Fibroblast of lung (primary cell): ENCODE results near the gene MEIS2. TPM values are rescaled to one million over a fixed set of nuclear protein-coding genes. Genes with fewer than 3 reads are reported as not detected.
A peak's percentile ranks its signal among the peaks of the same experiment; 100 is the strongest.

Source experiments
- DNase-seq, 2 donors: peaks; one replicate each; pipeline versions ENCODE4 v3.0.0 to v3.0.0-alpha.2; 2010; ENCODE audit warnings: low read depth in 2 of 2
- H2AFZ ChIP-seq: 2 replicates; pipeline ENCODE4 v1.5.1; 2012; ENCODE audit warnings: low read length, control low read depth, inconsistent platforms
- H3K27ac ChIP-seq: 2 replicates; pipeline ENCODE4 v1.5.1; 2011; ENCODE audit warnings: low read length, control low read depth; ENCODE audit not compliant: insufficient read depth
- H3K27me3 ChIP-seq: 2 replicates; pipeline ENCODE4 v1.5.1; 2011; ENCODE audit warnings: mild to moderate bottlenecking, low read length; ENCODE audit not compliant: control insufficient read depth, insufficient read depth
- H3K36me3 ChIP-seq: 2 replicates; pipeline ENCODE4 v1.5.1; 2011; ENCODE audit warnings: low read length; ENCODE audit not compliant: control insufficient read depth, insufficient read depth
- H3K4me1 ChIP-seq: 2 replicates; pipeline ENCODE4 v1.5.1; 2011; ENCODE audit warnings: low read length; ENCODE audit not compliant: control insufficient read depth, insufficient read depth; ENCODE audit errors: extremely low read depth
- H3K4me2 ChIP-seq: 2 replicates; pipeline ENCODE4 v1.5.1; 2011; ENCODE audit warnings: low read length, control low read depth; ENCODE audit not compliant: insufficient read depth; ENCODE audit errors: extremely low read depth
- H3K4me3 ChIP-seq, 4 experiments: fragments of 200-600 bp in 1 of 4; sonication (generic) in 1 of 4; replicated peaks in 1 of 4; 2 replicates each; pipeline ENCODE4 v1.5.1; 2011 to 2016; ENCODE audit warnings: low read length in 4 of 4, low read depth in 3 of 4, mild to moderate bottlenecking in 3 of 4, control low read depth in 2 of 4, inconsistent platforms in 1 of 4, mixed read lengths in 1 of 4; ENCODE audit not compliant: insufficient read depth in 1 of 4; ENCODE audit errors: control extremely low read depth in 1 of 4
- H3K79me2 ChIP-seq: 2 replicates; pipeline ENCODE4 v1.5.1; 2012; ENCODE audit warnings: mild to moderate bottlenecking, low read length, inconsistent platforms; ENCODE audit not compliant: control insufficient read depth, insufficient read depth
- H3K9ac ChIP-seq: 2 replicates; pipeline ENCODE4 v1.5.1; 2011; ENCODE audit warnings: mild to moderate bottlenecking, low read length, control low read depth; ENCODE audit not compliant: insufficient read depth
- H3K9me3 ChIP-seq: 2 replicates; pipeline ENCODE4 v1.5.1; 2012; ENCODE audit warnings: low read depth, low read length; ENCODE audit not compliant: control insufficient read depth, insufficient read depth
- H4K20me1 ChIP-seq: 2 replicates; pipeline ENCODE4 v1.5.1; 2011; ENCODE audit warnings: low read length; ENCODE audit not compliant: control insufficient read depth, insufficient read depth; ENCODE audit errors: extremely low read depth
- EZH2 ChIP-seq: IDR thresholded peaks from 2 replicates; pipeline ENCODE4 v1.5.1; 2012; ENCODE audit warnings: low read length, control low read depth, mild to moderate bottlenecking; ENCODE audit errors: missing control alignments
- polyA plus RNA-seq, 2 donors: library from polyadenylated mRNA; depleted of rRNA in 1 of 2; stranded (reverse) in 1 of 2; unstranded in 1 of 2; fragments of >200 nt; gene quantifications; 2 replicates each; pipeline ENCODE4 v1.2.1, GENCODE V29; 2011 to 2012; ENCODE audit warnings: missing spikeins in 1 of 2
- total RNA-seq: library from RNA; depleted of rRNA; stranded (reverse); fragments of >200 nt; gene quantifications from 2 replicates; pipeline ENCODE4 v1.2.1, GENCODE V29; 2014
- TF ChIP-seq, protein P1 (sequence below), 2 donors: IDR thresholded peaks in 1 of 2; conservative IDR thresholded peaks in 1 of 2; 1 replicate in 1 of 2; 2 replicates in 1 of 2; pipeline ENCODE4 v1.5.1; 2011 to 2012; ENCODE audit warnings: low read length in 2 of 2, control low read depth in 1 of 2, inconsistent platforms in 1 of 2, low read depth in 1 of 2, mild to moderate bottlenecking in 1 of 2

The MEIS2 gene
- total and polyA plus RNA-seq, 2 donors (not counting 1 experiment from before 2014, with no cell fraction given), result 31.0 to 37.1 TPM

DNA sequence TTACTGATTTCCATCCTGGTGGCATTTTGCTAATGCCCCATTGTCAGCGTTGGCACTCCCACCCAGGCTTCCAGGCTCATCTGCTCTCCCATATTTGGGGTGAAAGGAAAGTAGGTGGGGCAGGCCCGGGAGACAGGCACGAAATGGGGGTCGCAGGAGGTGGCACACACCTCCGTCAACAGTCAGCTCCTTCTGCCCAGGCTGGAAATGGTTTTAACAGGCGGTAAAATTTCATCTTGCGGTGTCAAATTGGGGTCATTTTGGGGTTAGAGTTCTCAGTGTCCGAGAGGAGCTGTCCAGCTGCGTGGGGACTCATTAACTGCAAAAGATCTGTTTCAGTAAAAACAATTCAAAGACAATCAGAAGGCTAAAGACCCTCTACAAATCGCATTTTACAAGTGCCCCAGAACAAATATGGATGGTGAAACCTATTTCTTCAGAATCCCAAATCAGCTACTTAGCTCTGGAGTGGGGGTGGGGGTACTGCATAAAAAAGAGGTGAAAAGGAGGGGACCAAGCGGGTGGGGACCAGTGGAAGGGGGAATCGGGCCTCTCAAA lies 4.2 kb upstream of the MEIS2 start:
- DNase-seq, result peak in 1 of 2 donors; percentile 58
- peaks cover 4% of the 10 kb centered on the region for H3K79me2 ChIP-seq
- no peaks in the 10 kb centered on the region for H3K27me3 ChIP-seq
- TF ChIP-seq, protein P1, sequence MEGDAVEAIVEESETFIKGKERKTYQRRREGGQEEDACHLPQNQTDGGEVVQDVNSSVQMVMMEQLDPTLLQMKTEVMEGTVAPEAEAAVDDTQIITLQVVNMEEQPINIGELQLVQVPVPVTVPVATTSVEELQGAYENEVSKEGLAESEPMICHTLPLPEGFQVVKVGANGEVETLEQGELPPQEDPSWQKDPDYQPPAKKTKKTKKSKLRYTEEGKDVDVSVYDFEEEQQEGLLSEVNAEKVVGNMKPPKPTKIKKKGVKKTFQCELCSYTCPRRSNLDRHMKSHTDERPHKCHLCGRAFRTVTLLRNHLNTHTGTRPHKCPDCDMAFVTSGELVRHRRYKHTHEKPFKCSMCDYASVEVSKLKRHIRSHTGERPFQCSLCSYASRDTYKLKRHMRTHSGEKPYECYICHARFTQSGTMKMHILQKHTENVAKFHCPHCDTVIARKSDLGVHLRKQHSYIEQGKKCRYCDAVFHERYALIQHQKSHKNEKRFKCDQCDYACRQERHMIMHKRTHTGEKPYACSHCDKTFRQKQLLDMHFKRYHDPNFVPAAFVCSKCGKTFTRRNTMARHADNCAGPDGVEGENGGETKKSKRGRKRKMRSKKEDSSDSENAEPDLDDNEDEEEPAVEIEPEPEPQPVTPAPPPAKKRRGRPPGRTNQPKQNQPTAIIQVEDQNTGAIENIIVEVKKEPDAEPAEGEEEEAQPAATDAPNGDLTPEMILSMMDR (conservative IDR thresholded peaks at IDR 0.05 in 1 of 2, IDR thresholded peaks at IDR 0.05 in 1 of 2; ENCODE audit: low read depth in 1 of 2, low read length in 2 of 2), result no peak
- TF ChIP-seq EZH2, result no peak
- no peak overlapping the region for H2AFZ ChIP-seq
- H3K9ac ChIP-seq, result no peak overlapping the region
- no peaks in the 10 kb centered on the region for H3K36me3 ChIP-seq
- H3K27ac ChIP-seq, result no peak overlapping the region
- no peaks in the 10 kb centered on the region for H3K4me1 ChIP-seq
- H3K4me3 ChIP-seq, result no peak overlapping the region
- H3K9me3 ChIP-seq, result no peaks in the 10 kb centered on the region
- no peak overlapping the region for H3K4me2 ChIP-seq
- no peaks in the 10 kb centered on the region for H4K20me1 ChIP-seq

GRCh38 chr15:37103475-37104423 lies 3.4 kb upstream of the MEIS2 start:
- Histone ChIP-seq H3K27me3 (no peaks in the 10 kb centered on the region), H3K4me1 (no peaks in the 10 kb centered on the region), H3K9ac (no peak overlapping the region), H3K27ac (no peak overlapping the region), H2AFZ (no peak overlapping the region), H3K4me2 (no peak overlapping the region), H4K20me1 (no peaks in the 10 kb centered on the region), H3K36me3 (no peaks in the 10 kb centered on the region), H3K79me2 (peaks cover 11% of the 10 kb centered on the region), H3K4me3 (no peak overlapping the region), H3K9me3 (no peaks in the 10 kb centered on the region)
- TF ChIP-seq, protein P1 (conservative IDR thresholded peaks at IDR 0.05 in 1 of 2, IDR thresholded peaks at IDR 0.05 in 1 of 2; ENCODE audit: low read depth in 1 of 2, low read length in 2 of 2), result no peak
- TF ChIP-seq EZH2, result no peak
- no peak for DNase-seq

GRCh38 chr15:37103163-37103435 lies 2.8 kb upstream of the MEIS2 start:
- Histone ChIP-seq H4K20me1 (no peaks in the 10 kb centered on the region), H3K9me3 (no peaks in the 10 kb centered on the region), H3K79me2 (peaks cover 18% of the 10 kb centered on the region), H3K27ac (no peak overlapping the region), H3K4me1 (no peaks in the 10 kb centered on the region), H3K9ac (no peak overlapping the region), H2AFZ (no peak overlapping the region), H3K4me2 (peak overlapping the region; percentile 83), H3K27me3 (no peaks in the 10 kb centered on the region), H3K36me3 (no peaks in the 10 kb centered on the region), H3K4me3 (peak overlapping the region in 2 of 4 experiments; percentile 98)
- no peak for TF ChIP-seq EZH2
- TF ChIP-seq, protein P1 (conservative IDR thresholded peaks at IDR 0.05 in 1 of 2, IDR thresholded peaks at IDR 0.05 in 1 of 2; ENCODE audit: low read depth in 1 of 2, low read length in 2 of 2), result no peak
- DNase-seq, result no peak
